Left renal pelvis (tissue), 4 donors: ENCODE measurements around the gene PTPRH. TPM values are rescaled to one million over a fixed set of nuclear protein-coding genes. Genes with fewer than 3 reads are reported as not detected.
A peak's percentile ranks its signal among the peaks of the same experiment; 100 is the strongest.
"Not testable (repeated sequence)": the region's sequence is repeated elsewhere in the genome, so short reads cannot be mapped to it uniquely, and the experiment has no call there.

Experiments used
- DNase-seq, 4 donors: peaks; one replicate each; pipeline ENCODE4 v3.0.0-alpha.2; 2013; ENCODE audit warnings: low read depth in 4 of 4, low spot score in 3 of 4
- polyA plus RNA-seq, 4 donors: library from polyadenylated mRNA; unstranded; fragments of 120-200 nt; gene quantifications; one replicate each; pipeline ENCODE4 v1.2.1, GENCODE V29; 2013; ENCODE audit not compliant: insufficient read length in 4 of 4

The PTPRH gene
- polyA plus RNA-seq, 4 donors, result 0.11 to 2.8 (median 0.26) TPM

DNA sequence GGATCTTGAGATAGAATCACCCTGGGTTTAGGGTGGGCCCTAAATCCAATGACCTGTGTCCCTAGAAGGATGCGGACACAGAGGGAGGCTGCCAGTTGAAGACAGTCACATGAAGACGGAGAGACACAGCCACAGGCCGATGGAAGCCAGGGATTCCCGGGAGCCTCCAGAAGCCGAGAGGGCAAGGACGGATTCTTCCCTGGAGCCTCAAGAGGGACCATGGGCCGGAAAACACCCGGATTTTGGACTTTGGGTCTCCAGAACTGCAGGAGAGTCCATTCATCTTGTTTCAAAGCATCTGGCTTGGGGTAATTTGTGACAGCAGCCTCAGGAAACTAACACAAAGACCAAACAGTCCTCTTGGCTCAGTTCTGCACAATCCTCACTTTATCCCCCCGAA is 17.0 kb upstream of the PTPRH start:
- DNase-seq, result no peak

DNA sequence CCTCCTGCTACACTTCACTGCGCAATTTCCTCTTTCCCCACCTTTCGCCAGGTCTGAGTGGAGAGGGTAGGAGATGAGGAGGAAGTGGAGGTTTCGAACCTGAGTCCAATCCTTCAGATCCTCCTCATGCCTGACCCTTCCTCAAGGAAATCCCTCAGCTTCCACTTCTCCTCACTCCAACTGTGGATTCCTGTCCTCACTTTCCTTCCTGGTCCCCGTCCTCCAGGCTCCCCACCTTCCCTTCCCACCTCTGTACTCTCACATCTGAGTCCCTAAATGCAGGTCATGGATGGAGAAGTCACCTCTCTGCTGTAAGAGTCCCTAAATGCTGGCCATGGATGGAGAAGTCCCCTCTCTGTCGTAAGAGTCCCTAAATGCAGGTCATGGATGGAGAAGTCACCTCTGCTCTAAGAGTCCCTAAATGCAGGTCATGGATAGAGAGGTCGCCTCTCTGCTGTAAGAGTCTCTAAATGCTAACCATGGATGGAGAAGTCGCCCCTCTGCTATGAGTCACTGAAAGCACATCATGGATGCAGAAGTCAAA is 16.2 kb upstream of the PTPRH start:
- DNase-seq, result no peak

DNA sequence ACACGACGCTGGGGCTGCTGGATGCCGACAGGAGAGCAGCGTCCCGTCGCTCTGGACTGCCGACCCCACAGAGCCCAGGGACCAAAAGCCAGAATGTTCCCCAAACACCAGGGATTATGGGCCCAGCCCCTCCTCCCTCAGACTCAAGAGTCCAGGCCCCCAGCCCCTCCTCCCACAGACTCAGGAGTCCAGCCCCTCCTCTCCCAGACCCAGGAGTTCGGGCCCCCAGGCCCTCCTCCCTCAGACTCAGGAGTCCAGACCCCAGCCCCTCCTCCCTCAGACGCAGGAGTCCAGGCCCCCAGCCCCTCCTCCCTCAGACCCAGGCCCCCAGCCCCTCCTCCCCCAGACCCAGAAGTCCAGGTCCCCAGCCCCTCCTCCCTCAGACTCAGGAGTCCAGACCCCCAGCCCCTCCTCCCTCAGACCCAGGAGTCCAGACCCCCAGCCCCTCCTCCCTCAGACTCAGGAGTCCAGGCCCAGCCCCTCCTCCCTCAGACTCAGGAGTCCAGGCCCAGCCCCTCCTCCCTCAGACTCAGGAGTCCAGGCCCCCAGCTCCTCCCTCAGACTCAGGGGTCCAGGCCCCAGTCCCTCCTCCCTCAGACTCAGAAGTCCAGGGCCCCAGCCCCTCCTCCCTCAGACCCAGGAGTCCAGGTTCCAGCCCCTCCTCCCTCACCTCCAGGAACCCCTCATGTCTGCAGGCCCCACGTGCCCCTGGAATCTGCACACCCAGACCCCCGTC is 15.5 kb upstream of the PTPRH start:
- DNase-seq, result not testable (repeated sequence)

DNA sequence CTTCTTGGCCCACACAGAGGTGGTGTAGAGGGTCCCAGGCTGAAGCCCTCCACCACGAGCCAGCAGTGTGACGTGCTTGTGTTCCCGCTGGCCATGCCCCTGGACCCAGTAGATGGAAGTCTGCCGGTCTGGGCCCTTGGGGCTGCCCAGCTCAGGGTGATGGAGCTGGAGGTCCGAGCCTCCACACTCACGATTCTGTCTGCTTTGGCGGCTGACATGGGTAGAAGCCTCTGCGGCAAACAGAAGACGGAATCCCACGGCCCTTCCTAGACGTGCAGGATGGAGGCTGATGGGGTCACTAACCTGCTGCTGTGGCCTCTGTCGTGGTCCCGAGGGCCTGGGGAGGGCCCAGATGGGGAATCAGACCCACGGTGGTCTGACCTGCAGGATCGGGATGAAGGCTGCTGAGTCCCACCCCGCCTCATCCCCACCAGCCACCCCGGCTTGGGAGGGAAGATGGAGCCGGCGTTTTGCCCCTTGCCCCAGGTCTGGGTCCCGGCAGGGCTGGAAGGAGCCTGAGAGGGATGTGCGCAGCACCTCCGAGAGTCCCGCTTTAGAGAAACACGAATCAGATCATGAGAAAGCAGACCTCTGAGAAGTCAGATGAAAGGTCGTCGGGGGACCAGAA is 14.9 kb upstream of the PTPRH start:
- DNase-seq, result no peak

DNA sequence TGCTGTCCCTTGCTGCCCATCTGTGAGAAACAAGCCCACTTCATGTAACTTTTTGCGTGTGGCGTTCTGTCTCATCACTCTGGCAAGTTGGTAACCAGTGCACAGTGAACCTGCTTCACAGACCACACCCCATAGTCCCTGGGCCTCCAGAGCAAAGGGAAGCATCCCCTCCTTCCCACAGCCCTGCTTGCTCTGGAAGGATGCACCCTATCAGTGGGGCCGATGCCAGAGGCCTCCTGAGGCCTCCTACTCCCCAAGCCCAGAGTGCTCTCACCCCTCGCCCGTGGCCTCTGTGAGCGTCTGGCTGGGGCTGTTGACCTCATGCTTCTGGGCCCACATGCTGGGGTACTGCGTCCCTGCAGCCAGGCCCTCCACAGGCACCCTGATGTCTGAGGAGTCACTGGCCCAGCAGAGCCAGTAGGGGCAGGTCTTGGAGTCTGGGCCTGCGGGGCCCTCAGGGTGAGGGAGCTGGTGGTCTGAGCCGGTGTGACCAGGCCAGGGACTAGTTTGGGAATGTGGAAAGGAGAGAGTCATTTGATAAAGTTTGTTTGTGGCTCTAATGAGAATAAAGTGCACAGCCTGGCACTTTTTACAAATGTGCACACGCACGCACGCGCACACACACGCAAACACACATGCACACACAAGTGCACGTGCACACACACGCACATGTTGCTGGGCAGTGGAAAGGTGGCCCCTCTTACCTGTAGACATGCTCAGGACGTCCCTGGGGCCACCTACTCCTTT is 14.2 kb upstream of the PTPRH start:
- DNase-seq, result no peak

DNA sequence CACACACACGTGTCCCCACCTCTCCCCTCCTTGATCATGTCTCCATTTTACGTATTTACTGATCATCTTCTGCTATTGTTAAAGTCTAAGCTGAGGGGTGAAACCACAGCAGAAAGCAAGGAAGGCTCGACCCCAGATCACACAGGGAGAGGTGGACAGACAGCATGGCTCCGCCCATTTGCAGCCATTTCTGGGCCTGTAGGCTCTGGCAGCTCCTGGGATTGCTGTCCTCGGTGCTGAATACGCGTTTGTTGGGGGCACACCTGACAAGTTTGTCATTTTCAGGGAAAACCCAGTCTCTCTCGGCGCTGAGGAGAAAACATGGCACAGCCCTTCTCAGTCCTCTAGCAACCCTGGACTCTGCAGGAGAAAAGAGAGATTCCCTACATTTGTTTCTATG is 11.2 kb upstream of the PTPRH start:
- DNase-seq, result no peak

DNA sequence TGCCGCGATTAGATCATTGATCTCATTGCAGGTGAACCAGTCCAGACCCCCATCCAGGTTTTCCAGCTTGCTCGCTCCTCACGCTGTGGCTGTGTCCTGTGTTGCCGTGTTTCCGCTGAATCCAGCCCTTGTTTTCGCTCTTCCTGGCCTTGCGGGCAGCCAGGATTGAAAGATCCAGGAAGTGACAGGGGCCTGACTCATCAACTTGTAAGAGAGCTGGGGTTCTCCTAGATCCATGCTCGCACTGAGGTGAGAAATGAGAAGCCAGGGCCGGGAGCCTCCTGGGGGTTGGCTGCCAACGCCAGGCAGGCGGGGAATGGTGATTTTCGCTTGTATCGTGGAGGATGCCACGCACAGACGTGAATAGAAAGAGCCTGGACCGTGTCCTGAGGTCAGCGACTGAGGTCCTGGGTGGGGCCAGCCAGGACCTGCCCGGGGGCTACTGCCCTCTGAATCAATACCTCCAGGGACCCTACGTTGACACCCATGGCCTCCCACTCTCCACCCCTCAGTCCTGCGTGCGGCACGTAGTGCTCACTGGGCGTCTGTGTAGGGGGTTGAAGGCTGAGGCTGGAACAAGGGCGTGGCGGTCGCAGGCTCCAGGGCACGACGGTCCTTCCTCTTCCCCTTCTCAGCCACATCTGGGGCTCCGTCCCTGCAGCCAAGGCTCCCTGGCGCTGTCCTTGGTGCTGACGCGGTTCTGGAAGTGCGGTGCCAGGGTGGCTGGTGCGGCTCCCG is 7.3 kb upstream of the PTPRH start:
- DNase-seq, result peak; percentile 39 to 60 (median 56)

DNA sequence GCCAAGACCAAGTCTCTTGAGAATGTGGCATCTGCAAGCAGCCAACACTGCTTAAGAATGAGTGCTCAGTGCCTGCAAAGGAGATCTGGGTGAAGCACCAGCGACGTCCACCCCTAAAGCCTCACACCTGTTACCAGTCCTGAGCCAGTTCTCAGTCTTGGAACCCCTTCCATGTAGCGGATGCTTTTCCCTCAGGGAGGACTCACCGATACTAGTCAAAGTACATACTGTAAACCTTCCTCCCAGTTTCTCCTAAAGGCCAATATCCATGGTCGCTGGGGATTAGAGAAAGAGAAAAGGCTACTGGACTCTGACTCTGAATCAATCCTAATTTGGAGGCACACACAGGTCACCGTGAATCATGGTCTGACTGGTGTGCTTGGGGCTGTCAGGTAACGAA is 4.2 kb upstream of the PTPRH start:
- no peak for DNase-seq

DNA sequence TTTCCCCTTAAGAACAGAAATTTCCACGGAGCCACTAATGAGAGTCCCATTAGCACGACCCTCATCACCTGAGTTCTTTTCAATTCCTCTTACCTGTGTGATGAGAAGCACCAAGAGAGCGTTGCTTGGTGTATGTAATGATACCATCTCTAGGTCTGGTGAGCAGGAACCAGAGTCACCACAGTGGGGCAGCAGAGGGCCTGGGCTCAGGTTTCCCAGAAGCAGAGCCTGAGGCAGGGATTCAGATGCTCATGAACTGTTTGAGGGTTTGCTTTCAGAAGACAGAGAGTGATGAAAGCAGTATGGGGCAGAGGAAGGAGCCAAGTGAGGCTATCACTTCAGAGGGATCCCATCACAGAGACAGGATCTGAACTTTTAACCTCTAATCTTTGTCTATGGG is 3.1 kb upstream of the PTPRH start:
- no peak for DNase-seq

DNA sequence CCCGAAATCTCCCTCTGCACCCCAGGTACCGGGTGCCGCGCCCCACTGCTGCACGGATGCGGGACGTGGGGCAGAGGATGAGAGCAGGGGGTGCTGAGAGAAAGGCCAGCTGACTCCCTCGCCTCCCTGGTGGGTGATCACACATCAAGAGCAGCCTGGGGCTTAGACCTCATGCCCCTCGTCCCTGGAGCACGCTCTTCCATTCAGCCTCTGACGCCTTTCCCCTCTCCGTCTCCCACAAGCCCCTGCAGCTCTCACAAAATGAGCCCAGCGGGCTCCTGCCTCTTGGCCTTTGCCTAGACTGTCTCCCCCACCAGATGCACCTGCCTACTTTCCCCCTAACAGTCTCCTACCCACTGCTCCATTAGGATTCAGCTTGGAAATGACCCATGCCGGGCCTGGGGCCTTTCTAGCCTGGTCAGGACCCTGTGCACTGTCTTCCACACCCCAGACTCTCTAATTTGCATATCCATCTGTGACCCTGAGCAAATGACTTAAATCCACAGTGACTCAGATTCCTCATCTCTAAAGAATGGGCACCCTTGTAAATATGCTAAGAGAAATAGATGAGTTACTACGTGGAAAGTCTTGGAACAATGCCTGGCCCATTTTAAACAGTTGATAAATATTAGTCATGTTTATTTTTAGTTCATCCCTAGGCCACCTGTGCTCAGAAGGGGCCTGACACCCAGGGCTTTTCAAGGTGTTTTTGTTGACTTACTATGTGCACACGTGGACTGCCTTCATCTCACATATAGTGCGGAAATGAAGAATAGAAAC is 582 bp upstream of the PTPRH start:
- no peak for DNase-seq

DNA sequence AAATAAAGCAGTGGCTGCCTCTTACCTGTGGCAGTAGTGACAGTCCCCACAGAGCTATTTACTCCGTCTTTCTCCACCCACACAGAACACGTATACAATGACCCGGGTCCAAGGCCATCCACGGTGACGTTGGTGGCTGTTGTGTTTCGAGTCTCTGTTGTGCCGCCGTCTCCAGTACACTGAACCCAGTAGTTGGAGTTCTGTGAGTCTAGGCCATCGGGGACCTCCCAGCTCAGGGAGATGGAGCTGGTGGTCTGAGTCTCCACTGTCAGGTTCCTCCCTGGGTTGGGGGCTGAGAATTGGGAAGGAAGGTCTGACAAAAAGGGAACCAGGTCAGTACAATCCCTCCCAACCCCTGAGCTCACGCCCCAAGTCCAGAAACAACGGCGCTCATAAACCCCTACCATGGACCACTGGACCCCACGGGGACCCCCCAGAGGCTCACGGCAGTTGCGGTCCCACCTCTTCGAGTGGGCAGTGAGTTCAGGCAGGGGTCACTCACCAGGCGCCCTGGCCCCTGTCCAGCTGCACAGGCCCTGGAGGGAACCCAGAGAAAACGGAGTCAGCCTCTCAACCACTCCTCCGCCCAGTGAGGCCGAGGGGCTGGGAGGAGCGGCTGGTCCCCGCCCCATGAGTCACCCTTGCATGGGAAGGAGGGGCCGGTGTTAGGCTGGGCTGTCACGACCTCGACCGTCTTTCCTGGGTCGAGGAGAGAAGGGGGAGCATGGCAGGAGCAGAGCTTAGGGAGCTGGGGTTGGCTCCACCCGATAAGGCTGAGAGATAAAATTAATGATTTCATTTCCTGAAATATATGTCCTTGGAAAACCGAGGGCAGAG is 2.4 kb downstream of the PTPRH start:
- DNase-seq, result peak in 2 of 4 donors; percentile 8 to 29

DNA sequence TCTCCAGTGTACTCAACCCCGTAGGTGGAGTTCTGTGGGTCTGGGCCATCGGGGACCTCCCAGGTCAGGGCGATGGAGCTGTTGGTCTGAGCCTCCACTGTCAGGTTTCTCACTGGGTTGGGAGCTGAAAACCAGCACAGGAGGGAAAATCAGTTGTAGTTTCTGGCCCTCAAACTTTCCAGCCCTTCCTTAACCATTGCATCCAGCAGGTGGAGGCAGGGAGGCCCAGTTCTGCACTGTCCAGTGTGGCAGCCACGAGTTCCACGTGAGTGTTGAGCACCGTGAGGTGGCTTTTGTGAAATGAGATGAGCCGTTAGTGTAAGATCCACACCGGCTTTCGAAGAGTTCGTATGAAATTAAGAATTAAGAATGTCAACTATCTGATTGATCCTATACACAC is 7.1 kb downstream of the PTPRH start:
- not testable (repeated sequence) for DNase-seq

DNA sequence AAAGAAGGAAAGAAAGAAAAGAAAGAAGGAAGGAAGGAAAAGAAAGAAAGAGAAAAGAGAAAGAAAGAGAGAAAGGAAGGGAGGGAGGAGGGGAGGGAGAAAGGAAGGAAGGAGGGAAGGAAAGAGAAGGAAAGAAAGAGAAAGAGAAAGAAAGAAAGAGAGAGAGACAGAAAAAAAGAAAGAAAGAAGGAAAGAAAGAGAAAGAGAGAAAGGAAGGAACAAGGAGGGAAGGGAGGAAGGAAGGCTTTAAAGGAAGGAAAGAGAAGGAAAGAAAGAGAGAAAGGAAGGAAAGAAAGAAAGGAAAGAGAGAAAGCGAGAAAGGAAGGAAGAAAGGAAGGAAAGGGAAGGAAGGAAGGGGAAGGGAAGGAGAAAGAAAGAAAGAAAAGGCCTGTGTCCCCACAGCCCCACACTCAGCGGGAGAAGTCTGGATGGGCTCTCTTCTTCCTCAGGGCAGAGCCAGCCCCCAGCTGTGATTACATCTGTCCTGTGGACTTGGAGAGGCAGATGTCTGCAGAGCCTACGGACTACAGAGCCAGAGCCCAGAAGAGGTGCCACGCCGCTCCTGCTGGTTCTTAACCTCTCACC is 9.6 kb downstream of the PTPRH start:
- no peak for DNase-seq

DNA sequence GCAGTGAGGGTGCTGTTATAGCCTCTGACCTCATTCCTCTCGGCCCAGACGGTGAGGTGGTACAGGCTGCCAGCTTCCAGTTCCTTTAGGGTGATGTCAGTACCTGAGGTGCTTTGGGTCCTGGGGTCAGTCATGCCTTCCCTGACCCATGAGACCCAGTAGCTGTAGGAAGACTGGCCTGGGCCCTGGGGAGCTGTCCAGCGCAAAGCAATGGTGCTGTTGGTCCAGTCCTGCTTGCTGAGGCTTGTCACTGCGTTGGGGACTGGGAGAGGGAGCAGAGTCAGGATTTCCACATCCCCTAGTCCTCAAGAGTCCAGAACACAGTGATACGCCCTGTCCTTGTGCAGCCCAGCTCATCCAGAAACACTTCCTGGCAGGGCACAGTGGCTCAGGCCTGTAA is 10.7 kb downstream of the PTPRH start:
- DNase-seq, result no peak

DNA sequence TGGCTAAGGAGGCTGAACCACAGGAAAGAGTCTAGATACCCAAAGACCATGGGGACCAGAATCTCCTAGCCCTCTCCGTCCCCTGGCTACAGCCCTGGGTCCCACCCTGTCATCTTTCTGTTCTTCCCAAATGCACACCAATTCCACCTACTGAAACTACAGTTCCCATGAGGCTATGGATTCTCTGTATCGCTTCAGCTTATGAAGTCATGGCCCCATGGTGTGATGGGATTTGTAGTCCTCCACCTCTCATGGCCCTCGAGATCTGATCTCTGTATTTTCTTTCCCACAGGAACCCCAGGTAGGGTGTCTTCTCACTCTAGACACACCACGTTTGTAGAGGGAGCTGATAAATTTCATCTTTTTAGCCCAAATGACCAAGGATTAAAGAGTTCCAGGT is 11.8 kb downstream of the PTPRH start:
- DNase-seq, result no peak

DNA sequence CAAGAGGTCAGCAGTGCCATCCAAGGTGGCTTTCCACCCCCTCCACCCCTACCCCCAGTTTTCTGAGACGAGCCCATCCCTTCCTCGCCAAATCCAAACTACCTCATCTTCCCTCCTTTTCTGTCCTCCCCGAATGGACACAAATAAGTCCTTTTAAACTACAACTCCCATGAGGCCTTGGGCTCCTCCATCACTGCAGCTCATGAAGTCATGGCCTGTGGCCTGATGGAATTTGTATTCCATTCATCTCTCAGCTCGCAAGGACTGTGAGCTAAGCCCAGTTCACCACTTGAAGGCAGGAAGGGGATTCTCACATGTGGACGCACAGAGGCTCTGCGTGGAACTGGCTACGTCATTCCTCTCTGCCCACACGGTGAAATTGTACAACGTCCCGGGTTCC is 12.5 kb downstream of the PTPRH start:
- no peak for DNase-seq

DNA sequence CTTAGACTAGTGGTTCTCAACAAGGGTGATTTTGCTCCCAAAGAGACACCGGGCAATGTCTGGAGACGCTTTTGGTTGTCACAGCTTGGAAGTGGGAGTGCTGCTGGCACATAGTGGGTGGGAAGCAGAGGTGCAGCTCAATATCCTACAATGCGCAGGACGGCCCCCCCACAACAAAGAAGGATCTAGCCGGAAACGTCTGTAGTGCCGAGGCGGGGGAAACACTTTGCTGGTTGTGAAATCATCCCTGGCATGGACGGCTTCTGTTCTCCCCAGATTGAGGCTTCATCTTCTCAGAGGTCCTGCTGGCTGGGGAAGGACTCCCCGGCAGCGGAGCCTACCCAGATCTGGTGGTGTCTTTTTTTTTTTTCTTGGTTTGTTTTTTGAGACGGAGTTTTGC is 15.8 kb downstream of the PTPRH start:
- no peak for DNase-seq

DNA sequence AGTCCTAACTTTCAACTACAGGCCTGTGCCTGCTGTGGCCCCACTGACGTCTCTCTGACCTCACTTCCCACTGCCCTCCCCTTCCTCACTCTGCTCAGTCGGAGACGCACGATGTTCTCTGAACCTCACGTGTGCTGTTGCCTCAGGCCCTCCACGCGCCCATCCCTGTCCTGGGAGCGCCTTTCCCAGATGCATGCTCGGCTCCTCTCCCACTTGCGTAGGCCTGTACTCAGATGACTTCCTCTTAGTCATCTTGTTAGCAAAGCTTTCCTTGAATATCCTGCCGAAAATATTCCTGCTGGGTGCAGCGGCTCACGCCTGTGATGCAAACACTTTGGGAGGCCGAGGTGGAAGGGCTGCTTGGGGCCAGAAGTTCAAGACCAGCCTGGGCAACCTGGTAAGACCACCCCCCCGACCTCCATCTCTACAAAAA is 19.9 kb downstream of the PTPRH start:
- no peak for DNase-seq

DNA sequence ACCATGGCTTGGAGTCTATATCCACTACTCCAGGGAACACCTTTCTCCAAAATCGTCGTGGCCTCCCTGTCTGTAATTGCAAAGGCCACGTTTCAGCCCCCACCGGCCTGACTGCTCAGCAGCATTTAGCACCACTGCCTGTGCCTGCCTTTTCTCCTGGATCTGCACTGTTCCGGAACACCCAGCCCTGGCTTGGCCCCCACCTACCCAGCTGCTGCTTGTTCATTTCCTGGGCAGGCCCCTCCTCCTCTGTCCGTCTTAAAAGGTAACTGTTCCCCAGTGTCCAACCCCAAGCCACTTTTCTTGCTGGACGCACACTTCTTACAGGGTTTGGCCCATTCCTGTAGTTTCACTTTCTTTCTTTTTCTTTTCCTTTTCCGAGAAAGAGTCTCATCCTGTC is 20.7 kb downstream of the PTPRH start:
- no peak for DNase-seq
